ENCODE data around the gene ITIH1. TPM values are rescaled to one million over a fixed set of nuclear protein-coding genes. Genes with fewer than 3 reads are reported as not detected.

The ITIH1 gene
- total RNA-seq, 1 experiment from 2014 or later: not detected

DNA sequence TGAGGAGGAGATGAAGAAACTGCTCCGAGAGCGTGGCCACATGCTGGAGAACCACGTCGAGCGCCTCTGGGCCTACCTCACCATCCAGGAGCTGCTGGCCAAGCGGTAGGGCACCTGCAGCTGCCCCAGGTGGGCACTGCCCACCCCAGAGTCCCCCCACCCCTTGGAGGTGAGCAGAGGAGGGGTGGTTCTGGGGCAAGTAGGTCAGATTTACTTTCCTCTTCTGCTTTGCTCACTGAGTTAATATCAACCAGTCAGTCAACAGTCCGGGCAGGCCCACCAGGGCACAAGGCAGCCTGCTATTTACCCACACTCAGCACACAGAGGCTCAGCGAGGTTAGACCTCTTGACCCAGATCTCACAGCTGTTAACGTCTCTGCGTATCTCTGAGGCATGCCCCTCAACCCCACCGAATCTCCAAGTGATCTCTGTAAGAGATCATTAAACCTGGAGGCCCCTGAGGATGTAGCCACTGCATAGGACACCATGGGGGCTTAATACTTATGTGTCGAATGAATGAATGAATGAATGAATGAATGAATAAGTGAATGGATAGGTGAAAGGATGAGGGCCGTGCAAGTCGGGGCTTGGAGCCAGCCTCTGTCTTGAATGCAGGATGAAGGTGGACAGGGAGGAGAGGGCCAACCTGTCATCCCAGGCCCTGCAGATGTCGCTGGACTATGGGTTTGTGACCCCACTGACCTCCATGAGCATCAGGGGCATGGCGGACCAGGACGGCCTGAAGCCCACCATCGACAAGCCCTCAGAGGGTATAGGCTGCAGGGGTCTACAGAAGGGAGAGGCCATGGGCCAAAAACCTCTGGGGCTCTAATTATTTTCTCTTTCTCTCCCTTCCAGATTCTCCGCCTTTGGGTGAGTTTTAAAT, 9.2 kb downstream of the ITIH1 start:
- WGBS (ENCODE audit: extremely low coverage, insufficient read length, low lambda C conversion rate): no CpG with 5 or more reads among the region's 19 CpGs
- H3K4me3 Mint-ChIP-seq: no peak overlapping the region
- no peak overlapping the region for H3K27ac ChIP-seq (ENCODE audit: insufficient read length, low read depth, low read length)
- H3K18ac ChIP-seq (ENCODE audit: insufficient read length, low read depth, low read length): no peak overlapping the region
- H4K20me1 ChIP-seq (ENCODE audit: control insufficient read depth, insufficient read depth, insufficient read length): no peaks in the 10 kb centered on the region
- no peaks in the 10 kb centered on the region for H3K23me2 ChIP-seq (ENCODE audit: insufficient read length, low read depth, low read length, poor library complexity, severe bottlenecking)
- no peak overlapping the region for H2AK5ac ChIP-seq (ENCODE audit: insufficient read length, low read length)
- H3K9me3 Mint-ChIP-seq: no peaks in the 10 kb centered on the region; a peak in 1 of 5 replicates
- peaks cover 12 to 13% of the 10 kb centered on the region in 2 experiments for H3K4me1 Mint-ChIP-seq
- H4K5ac ChIP-seq (ENCODE audit: insufficient read length, low read depth, low read length): no peak overlapping the region
- H3K79me2 ChIP-seq (ENCODE audit: insufficient read depth, low read length): no peaks in the 10 kb centered on the region
- H3K27me3 ChIP-seq (ENCODE audit: insufficient read depth, low read length): no peaks in the 10 kb centered on the region
- peaks cover 4% of the 10 kb centered on the region for H3K27me3 Mint-ChIP-seq (ENCODE audit: low read depth)
- no peak overlapping the region for H3T11ph ChIP-seq (ENCODE audit: low read length)
- H3K56ac ChIP-seq (ENCODE audit: insufficient read length, low read depth, low read length): no peak overlapping the region
- H3K36me3 Mint-ChIP-seq (ENCODE audit: insufficient read depth in 1 of 3, low read depth in 3 of 3): no peaks in the 10 kb centered on the region; a peak in 1 of 7 replicates
- no peak overlapping the region for H3K27ac Mint-ChIP-seq
- H2BK5ac ChIP-seq (ENCODE audit: insufficient read length, low read length): no peak overlapping the region
- no peak overlapping the region for H2BK15ac ChIP-seq (ENCODE audit: low read depth, low read length)
- TF ChIP-seq, protein P1, sequence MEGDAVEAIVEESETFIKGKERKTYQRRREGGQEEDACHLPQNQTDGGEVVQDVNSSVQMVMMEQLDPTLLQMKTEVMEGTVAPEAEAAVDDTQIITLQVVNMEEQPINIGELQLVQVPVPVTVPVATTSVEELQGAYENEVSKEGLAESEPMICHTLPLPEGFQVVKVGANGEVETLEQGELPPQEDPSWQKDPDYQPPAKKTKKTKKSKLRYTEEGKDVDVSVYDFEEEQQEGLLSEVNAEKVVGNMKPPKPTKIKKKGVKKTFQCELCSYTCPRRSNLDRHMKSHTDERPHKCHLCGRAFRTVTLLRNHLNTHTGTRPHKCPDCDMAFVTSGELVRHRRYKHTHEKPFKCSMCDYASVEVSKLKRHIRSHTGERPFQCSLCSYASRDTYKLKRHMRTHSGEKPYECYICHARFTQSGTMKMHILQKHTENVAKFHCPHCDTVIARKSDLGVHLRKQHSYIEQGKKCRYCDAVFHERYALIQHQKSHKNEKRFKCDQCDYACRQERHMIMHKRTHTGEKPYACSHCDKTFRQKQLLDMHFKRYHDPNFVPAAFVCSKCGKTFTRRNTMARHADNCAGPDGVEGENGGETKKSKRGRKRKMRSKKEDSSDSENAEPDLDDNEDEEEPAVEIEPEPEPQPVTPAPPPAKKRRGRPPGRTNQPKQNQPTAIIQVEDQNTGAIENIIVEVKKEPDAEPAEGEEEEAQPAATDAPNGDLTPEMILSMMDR (conservative IDR thresholded peaks at IDR 0.05): no peak
- no peak overlapping the region for H3K4me2 ChIP-seq (ENCODE audit: insufficient read depth, insufficient read length, low read length)
- no peak for DNase-seq
- no peak overlapping the region for H4K91ac ChIP-seq (ENCODE audit: insufficient read length, low read depth, low read length)
- H3K4me1 ChIP-seq (ENCODE audit: insufficient read depth, low read length): peaks cover 3% of the 10 kb centered on the region
- no peak overlapping the region for H3K23ac ChIP-seq (ENCODE audit: insufficient read length, low read depth, low read length)
- no peaks in the 10 kb centered on the region for H3K9me3 ChIP-seq (ENCODE audit: control insufficient read depth, low read depth, low read length)
- no peak overlapping the region for H2BK20ac ChIP-seq (ENCODE audit: low read depth, low read length, poor library complexity, severe bottlenecking)
- H3K79me1 ChIP-seq (ENCODE audit: insufficient read depth, low read depth, low read length, poor library complexity, severe bottlenecking): no peaks in the 10 kb centered on the region
- H2BK120ac ChIP-seq (ENCODE audit: low read depth, low read length, poor library complexity, severe bottlenecking): no peak overlapping the region
- no peak overlapping the region for H3K9ac ChIP-seq (ENCODE audit: extremely low read depth, insufficient read length, low read length)
- H2AFZ ChIP-seq (ENCODE audit: low read length): no peak overlapping the region
- H3K14ac ChIP-seq (ENCODE audit: insufficient read depth, low read length): no peak overlapping the region
- no peak overlapping the region for H2BK12ac ChIP-seq (ENCODE audit: insufficient read length, low read depth, low read length)
- H4K8ac ChIP-seq (replicated peaks; ENCODE audit: insufficient read length, low read depth, low read length): no peak overlapping the region
- H3K4ac ChIP-seq (ENCODE audit: low read depth, low read length): no peak overlapping the region
